ENCODE results near the gene FGGY. TPM values are rescaled to one million over a fixed set of nuclear protein-coding genes. Genes with fewer than 3 reads are reported as not detected.
A peak's percentile ranks its signal among the peaks of the same experiment; 100 is the strongest.

FGGY gene
- polyA plus RNA-seq, 4 donors = 5.7 to 24.3 (median 20.8) TPM

DNA sequence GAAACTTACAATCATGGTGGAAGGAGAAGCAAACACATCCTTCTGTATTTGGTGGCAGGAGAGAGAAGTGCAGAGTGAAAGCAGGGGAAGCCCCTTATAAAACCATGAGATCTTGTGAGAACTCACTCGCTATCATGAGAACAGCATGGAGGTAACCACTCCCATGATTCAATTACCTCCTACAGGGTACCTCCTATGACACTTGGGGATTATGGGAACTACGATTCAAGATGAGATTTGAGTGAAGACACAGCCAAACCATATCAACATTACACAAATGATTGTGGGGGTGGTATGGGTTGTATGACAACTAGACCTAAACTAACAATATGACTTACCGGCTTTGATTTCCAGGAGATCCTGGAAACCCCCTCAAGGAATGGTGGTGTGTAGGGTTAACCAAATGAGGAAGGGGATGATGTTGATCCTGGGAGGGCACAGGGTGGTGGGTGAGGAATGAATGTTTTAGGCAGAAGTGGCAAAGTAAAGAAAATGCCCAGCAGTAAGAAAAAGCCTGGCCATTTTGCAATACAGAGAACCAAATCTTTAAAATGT lies 80.5 kb downstream of the FGGY start:
- no peak for DNase-seq (ENCODE audit: low read depth in 4 of 4, low spot score in 3 of 4)

DNA sequence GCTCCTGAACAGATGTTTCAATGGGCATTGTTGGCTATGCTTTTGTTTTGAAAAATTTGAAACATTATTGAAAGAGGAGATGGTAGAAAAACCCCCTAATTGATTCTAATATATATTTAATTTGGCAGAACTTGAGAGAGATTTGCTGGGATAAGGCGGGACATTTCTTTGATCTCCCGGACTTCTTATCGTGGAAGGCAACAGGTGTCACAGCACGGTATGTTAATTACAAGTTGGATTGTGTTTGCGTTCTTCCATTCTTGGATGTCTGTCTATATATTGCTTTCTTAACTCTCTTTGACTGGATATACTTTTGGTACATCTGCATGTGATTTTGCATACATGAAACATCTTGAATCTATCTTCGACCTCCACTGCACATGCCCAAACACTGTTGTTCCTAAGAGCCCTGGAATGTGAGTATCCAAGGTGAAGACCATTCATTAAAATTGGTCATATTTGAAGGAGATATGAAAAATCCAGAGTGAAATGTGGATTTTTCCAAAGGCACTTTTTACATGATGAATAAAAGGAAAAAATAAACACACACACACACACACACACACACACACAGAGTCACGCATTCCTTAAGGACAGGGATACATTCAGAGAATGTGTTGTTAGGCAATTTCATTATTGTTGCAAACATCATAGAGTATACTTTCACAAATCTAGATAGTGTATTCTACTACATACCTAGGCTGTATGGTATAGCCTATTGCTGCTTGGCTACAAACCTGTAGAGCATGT lies 81.9 kb downstream of the FGGY start:
- DNase-seq (ENCODE audit: low read depth in 4 of 4, low spot score in 3 of 4) = no peak

DNA sequence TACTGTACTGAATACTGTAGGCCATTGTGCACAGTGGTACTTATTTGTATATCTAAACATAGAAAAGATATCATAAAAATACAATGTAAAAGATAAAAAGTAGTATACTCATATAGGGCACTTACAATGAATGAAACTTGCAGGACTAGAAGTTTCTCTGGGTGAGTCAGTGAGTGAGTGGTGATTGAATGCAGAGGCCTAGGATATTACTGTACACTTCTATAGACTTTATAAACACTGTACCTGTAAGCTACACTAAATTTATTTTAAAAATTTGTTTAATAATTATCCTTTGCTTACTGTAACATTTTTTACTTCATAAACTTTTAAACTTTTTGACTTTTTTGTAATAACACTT lies 82.5 kb downstream of the FGGY start:
- DNase-seq (ENCODE audit: low read depth in 4 of 4, low spot score in 3 of 4) = no peak

DNA sequence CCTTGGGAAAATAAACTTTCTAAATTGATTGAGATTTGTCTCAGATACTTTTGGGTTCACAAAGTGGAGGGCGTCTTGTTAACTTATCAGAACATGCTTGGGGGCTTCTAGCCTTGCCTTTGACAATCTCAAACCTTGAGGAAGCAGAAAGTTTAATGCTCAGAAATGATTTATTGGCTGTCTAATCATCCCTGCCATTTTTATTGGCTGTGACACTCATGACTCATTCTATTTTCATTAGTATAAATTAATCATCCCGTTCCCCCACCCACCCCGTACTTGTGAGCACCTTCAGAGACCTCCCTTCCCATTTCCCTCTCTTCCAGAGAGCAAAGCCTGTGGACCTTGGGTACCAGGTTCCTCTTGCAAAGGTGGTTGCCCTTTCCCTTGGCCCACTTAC lies 87.1 kb downstream of the FGGY start:
- no peak for DNase-seq (ENCODE audit: low read depth in 4 of 4, low spot score in 3 of 4)

- DNase-seq (ENCODE audit: low read depth in 4 of 4, low spot score in 3 of 4) = no peak
Measured at GRCh38 chr1:59384443-59384842, 87.5 kb downstream of the FGGY start.

DNA sequence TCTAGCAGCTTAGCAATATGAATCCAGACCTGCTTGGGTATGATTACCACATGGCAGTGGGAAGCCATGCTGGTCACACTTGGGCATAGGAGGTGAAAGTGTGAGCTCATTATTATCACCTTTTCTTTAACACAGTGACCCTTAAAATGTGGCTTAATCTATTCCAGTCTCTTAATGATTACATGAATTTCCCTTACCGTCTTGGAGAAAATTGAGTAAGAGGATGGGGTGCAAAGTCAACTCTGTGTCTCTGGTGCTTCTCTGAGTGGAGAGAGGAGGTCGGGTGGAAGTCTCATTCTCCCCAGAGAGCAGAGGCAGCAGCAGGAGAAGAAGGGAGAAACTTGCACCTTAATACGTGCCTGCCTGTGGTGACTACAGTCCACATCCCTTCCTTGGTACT lies 91.3 kb downstream of the FGGY start:
- no peak for DNase-seq (ENCODE audit: low read depth in 4 of 4, low spot score in 3 of 4)

DNA sequence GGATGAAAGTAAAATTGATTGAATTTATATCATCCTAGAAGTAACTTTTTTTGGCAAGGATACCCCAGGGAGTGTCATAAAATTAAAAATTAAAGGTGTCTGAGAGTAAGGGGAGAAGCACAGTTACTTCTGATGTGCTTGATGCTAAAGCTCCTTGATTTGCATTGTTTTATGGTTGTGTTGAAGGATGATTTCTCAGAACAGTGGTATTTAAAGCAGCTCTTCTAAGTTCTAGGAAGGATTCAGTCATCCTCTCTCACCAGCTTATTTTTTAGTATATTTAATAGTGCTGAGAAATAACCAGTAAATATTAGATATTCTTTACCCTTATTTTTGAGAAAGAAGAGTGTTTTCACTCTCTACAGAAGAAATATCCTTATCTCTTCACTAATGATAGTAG lies 93.0 kb downstream of the FGGY start:
- DNase-seq (ENCODE audit: low read depth in 4 of 4, low spot score in 3 of 4) = no peak

DNA sequence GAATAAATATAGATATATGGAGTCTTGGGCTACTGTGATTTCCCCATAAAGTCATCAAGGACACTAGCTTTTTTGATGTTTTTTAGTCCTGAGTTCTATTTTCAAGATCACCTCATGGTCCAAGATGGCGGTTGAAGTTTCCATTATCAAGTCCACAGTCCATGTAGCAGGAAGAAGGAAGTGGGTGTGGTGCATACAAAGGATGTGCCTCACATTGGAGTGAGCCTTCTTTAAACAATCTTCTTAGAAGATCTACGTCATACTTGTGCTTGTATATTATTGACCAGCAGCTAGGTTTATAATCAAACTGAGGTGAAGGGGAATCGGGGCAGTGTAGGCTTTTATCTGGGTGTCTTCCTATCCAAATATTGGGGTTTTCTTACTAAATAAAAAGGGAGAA lies 93.4 kb downstream of the FGGY start:
- no peak for DNase-seq (ENCODE audit: low read depth in 4 of 4, low spot score in 3 of 4)

DNA sequence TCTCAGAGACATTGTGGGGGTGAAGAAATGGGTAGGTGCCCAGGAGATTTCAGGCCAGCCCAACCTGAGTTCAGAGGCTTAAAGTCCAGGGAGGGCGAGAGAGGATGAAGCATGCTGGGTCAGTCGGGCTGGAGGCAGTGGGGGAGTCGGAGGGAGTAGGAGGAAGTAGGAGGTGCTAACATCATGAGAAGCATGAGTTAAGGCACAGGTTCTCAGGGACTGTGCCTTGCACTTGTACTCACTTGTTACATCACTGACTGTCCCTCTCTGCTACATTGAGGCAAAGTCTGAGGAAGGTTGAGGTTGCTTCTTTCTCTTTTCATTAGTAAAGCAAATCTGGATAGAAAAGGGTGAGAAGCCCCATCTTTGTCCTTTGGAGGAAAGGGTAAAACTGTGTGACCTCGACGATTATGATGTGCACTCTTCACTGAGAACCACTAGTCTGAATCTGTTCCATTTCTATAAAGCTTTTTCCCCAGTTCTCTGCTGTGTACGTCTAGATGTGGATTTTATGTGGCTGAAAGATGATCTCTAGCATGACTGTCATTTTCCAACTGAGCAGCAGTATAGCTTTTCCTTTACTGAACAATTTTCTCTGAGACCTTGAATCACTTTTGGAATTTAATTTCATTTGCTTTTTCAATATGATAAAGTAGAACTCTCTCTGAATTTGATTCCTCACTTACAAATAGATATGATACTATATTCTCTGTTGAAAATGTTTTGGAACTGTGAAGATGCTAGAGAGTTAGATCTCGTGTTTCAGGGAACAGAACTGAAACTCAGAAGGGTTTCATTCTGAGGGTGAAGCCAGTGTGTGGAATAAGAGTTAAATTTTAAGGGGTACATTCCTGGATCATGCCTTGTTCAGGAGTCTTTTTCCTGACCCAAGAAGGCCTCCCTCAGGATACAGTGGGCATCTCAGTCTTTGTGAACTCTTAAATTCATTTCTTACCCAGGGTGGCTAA lies 94.6 kb downstream of the FGGY start:
- no peak for DNase-seq (ENCODE audit: low read depth in 4 of 4, low spot score in 3 of 4)

- peak; percentile 67 to 82 (median 78) for DNase-seq (ENCODE audit: low read depth in 4 of 4, low spot score in 3 of 4)
Measured at GRCh38 chr1:59393211-59394180, 96.6 kb downstream of the FGGY start.

GRCh38 chr1:59394706-59395425 lies 98.0 kb downstream of the FGGY start:
- DNase-seq (ENCODE audit: low read depth in 4 of 4, low spot score in 3 of 4) = no peak

GRCh38 chr1:59396387-59396786 lies 99.5 kb downstream of the FGGY start:
- DNase-seq (ENCODE audit: low read depth in 4 of 4, low spot score in 3 of 4) = no peak

DNA sequence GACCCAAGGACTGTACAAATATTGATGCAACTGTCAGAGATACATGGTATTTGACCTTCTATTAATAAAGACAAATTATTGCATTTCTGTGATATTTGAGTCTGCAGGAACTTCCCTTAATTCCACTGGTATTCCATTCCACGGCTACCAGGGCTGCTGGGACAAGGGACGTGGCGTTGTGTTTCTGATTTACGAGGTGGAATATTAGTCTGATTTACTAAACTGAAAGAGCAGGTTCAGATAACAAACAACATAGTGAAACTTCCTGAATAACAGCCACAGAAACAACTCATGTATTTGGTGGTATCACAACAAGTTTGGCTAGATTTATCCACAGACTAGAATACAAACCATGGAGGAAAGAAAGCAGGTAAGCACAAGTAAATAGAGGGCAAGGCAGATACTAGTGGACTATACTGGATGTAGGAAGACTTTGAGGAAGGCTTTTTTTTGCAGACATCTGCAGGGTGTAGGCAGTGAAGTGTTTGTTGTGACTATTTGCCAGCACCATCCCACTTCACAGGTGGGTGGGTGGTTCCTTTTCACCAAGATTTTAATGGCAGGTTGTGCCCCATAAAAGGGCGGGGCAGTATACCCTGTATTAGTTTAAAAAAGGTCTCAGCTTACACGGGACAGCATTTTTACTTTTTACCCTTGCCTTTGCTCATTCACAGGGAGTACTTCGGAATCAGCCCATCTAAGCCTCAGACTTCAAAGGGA lies 100.4 kb downstream of the FGGY start:
- DNase-seq (ENCODE audit: low read depth in 4 of 4, low spot score in 3 of 4) = no peak

DNA sequence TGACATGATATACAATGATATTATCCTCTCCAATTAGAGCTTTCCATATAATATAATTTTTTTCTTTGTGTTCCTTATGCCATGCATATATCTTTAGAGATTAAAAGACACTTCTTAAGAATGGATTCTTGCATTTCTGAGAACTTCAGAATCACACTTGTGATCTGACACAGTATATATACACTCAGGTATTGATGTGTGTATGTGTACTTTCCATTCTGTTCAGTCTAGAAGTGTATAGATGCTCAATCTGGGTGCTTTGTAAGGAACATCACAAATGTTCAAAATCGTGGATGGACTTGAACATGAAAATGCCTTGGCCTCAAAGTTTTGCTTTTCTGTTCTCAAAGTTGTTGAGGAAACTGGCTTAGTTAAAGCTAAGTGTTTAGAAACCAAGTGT lies 102.7 kb downstream of the FGGY start:
- DNase-seq (ENCODE audit: low read depth in 4 of 4, low spot score in 3 of 4) = no peak

DNA sequence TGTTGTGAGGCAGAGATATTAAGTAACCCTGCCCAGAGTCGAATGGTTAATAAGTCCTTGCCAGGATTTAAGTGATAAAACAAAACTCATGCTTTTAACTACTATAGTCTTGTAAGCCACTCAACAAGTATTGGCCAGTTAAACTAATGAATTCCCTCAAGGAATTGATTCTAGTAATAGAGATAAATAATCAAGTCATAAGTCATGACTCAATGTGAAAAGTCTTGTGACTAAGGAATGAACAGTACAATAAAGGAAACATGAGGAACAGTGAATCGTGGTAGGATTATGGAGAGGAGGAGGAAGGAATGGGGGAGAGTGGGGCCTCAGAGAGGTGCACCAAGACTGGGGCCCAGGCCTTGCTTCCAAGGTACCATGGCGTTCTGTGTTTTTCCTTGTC lies 104.7 kb downstream of the FGGY start:
- DNase-seq (ENCODE audit: low read depth in 4 of 4, low spot score in 3 of 4) = no peak

DNA sequence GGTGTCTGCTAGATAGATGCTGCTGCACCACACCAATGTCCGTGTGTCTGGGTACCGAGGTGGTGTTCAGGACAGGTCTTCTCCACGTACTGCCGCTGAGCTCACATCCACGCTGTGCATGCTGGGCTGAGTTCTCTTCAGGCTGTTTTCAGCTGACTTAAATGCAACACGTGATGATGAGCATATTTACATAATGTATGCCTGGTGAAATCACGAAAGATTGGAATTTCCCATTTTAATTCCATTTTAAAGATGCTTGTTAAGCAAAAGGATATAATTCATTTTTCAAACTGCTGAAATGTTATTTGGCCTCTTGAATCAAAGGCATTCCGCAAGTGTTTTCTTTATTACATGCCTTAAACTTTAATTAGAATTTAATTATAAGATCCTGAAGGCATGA lies 107.9 kb downstream of the FGGY start:
- no peak for DNase-seq (ENCODE audit: low read depth in 4 of 4, low spot score in 3 of 4)

- no peak for DNase-seq (ENCODE audit: low read depth in 4 of 4, low spot score in 3 of 4)
Measured at GRCh38 chr1:59406437-59407164, 109.7 kb downstream of the FGGY start.

DNA sequence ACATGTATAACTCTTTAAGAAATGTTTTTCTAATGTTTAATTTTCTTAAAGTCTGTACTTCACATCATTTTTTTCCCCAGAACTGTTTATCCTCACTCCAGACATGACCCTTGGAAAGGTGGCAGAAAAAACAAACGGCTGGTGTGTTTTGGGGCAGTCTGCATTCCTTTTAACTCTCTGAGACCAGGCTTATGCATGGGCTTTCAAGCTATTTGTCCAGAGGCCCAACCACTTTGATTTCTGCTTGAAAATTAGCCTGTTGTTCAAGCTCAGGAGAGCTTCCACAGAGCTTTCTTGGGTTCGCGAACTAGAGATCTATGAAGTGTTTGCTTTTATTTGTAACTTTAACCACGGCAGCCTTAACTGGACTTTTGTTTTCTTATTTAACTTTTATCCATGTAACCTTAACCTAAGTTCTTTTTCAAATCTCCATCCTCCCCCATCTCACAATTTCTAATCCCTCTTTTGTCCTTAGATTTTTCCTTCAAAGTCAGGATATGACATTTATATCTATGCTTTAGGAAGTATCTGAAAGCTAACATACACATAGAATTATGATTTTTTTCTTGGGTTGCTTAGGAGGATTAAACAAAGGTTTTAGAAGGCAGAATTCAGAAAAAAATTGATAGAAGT lies 111.8 kb downstream of the FGGY start:
- no peak for DNase-seq (ENCODE audit: low read depth in 4 of 4, low spot score in 3 of 4)
